Nephron (organoid): ENCODE measurements around the gene ARHGAP26.

Experiments
- H3K27ac Mint-ChIP-seq, 3 experiments: 2 replicates each; pipeline ENCODE4 v1.8.0; 2020; ENCODE audit warnings: mixed read lengths in 3 of 3, mild to moderate bottlenecking in 2 of 3, moderate library complexity in 1 of 3
- H3K27me3 Mint-ChIP-seq: 2 replicates; pipeline ENCODE4 v1.8.0; 2021; ENCODE audit warnings: low read depth, mild to moderate bottlenecking, moderate library complexity, mixed read lengths
- H3K36me3 Mint-ChIP-seq: 2 replicates; pipeline ENCODE4 v1.8.0; 2020; ENCODE audit warnings: low read depth, mixed read lengths
- H3K4me1 Mint-ChIP-seq: 2 replicates; pipeline ENCODE4 v1.8.0; 2020; ENCODE audit warnings: mixed read lengths
- H3K4me3 Mint-ChIP-seq, 3 experiments: 2 replicates each; pipeline ENCODE4 v1.8.0; 2020; ENCODE audit warnings: mild to moderate bottlenecking in 3 of 3, mixed read lengths in 3 of 3, moderate library complexity in 2 of 3
- H3K9me3 Mint-ChIP-seq: 2 replicates; pipeline ENCODE4 v1.8.0; 2020; ENCODE audit warnings: mixed read lengths
- TF ChIP-seq, protein P1 (sequence below), 3 experiments: fragments of 200-600 bp; sonication (generic); IDR thresholded peaks; one replicate each; pipeline ENCODE4 v1.5.0; 2021; ENCODE audit warnings: antibody characterized with exemption in 3 of 3; ENCODE audit not compliant: unreplicated experiment in 3 of 3

Gene ARHGAP26

GRCh38 chr5:142823126-142823525 is 52.9 kb downstream of the ARHGAP26 start:
- Mint-ChIP-seq H3K36me3 (no peaks in the 10 kb centered on the region), H3K4me1 (peaks cover 41% of the 10 kb centered on the region), H3K27me3 (no peaks in the 10 kb centered on the region), H3K4me3 (no peak overlapping the region), H3K9me3 (no peaks in the 10 kb centered on the region), H3K27ac (peak overlapping the region in 2 of 3 experiments; percentile 9 to 21)
- TF ChIP-seq, protein P1, sequence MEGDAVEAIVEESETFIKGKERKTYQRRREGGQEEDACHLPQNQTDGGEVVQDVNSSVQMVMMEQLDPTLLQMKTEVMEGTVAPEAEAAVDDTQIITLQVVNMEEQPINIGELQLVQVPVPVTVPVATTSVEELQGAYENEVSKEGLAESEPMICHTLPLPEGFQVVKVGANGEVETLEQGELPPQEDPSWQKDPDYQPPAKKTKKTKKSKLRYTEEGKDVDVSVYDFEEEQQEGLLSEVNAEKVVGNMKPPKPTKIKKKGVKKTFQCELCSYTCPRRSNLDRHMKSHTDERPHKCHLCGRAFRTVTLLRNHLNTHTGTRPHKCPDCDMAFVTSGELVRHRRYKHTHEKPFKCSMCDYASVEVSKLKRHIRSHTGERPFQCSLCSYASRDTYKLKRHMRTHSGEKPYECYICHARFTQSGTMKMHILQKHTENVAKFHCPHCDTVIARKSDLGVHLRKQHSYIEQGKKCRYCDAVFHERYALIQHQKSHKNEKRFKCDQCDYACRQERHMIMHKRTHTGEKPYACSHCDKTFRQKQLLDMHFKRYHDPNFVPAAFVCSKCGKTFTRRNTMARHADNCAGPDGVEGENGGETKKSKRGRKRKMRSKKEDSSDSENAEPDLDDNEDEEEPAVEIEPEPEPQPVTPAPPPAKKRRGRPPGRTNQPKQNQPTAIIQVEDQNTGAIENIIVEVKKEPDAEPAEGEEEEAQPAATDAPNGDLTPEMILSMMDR (IDR thresholded peaks at IDR 0.05; ENCODE audit: unreplicated experiment in 3 of 3): no peak

DNA sequence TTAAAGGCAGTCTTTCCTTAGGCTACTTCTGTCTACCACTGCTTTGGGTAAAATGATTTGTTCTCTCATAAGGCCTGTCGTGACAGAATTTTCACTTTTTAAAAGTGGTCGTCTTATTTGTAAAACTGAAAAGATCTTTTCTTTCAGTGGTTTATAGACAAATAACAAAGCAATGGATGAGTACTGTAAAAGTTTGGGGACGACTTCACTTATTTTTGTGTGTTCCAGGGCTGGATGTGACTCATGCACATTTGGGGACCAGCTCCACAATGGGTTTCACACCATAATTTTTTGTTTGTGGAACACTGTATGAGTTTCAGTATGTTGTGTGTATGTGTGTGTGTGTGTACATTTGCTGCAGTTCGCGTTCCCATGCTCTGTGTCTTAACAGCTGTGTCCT is 53.6 kb downstream of the ARHGAP26 start:
- H3K9me3 Mint-ChIP-seq: no peaks in the 10 kb centered on the region
- no peaks in the 10 kb centered on the region for H3K27me3 Mint-ChIP-seq
- TF ChIP-seq, protein P1 (IDR thresholded peaks at IDR 0.05; ENCODE audit: unreplicated experiment in 3 of 3): no peak
- H3K36me3 Mint-ChIP-seq: no peaks in the 10 kb centered on the region
- peak overlapping the region in 2 of 3 experiments; percentile 21 to 56 for H3K27ac Mint-ChIP-seq
- H3K4me1 Mint-ChIP-seq: peaks cover 41% of the 10 kb centered on the region
- no peak overlapping the region for H3K4me3 Mint-ChIP-seq

DNA sequence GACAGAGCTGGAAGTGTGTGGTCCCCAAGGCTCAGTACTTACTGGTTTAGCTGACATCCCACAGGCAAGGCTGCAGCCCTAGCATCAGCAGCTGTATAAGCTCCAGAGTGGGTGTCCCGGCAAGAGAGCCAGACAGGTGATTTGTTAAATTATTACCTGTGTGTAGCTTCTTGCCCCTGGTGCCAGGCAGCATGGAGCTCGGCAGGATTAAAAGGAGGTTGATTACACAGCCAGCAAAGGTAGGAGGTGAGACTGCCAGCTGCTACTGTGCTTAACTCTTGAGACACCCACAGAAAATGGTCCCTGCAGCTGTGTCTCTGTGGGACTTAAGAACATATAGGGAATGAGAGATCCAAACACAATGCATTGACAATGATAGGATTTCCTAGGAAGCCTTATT is 54.2 kb downstream of the ARHGAP26 start:
- Mint-ChIP-seq H3K27ac (peak overlapping the region in 2 of 3 experiments; percentile 21 to 56), H3K36me3 (no peaks in the 10 kb centered on the region)

DNA sequence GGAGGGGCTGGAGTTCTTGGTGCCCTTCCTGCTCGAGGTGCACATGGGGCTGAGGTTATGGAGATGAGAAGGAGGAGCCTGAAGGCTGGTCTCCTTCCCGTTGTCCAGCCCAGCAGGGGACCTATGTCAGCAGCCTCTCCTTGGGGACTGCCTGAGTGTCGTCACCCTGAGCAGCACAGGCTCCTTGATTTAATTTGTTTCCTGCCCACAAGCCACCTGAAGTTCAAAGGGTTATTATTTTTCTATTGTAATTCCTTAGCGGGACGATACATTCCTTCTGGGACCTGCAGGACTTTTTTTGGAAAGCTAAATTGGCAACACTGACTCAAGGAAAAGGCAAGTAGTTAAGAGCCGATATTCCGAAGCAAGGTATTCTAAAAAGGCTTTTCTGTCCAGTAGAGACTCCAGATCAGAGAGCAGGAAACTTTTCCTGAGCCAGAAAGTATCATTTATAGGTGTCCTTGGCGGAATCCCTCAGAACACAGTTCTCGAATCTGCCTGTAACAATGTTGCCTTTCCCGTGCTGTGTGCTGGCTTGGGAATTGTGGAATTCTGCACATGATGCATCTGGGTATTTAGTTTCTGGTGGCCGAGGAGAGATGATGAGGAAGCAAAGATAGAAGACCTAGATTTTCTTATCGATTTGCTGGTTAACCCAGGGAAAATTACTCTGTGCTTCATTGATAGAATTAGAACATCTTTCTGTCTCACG is 55.4 kb downstream of the ARHGAP26 start:
- Mint-ChIP-seq H3K4me3 (no peak overlapping the region), H3K9me3 (no peaks in the 10 kb centered on the region), H3K27me3 (no peaks in the 10 kb centered on the region), H3K4me1 (peaks cover 49% of the 10 kb centered on the region), H3K27ac (peak overlapping the region in 2 of 3 experiments; percentile 8 to 42), H3K36me3 (no peaks in the 10 kb centered on the region)
- TF ChIP-seq, protein P1 (IDR thresholded peaks at IDR 0.05; ENCODE audit: unreplicated experiment in 3 of 3): no peak

More for the DNA sequence above, 54.2 kb downstream of the ARHGAP26 start:
- no peaks in the 10 kb centered on the region for H3K27me3 Mint-ChIP-seq
- H3K9me3 Mint-ChIP-seq: no peaks in the 10 kb centered on the region
- TF ChIP-seq, protein P1 (IDR thresholded peaks at IDR 0.05; ENCODE audit: unreplicated experiment in 3 of 3): no peak
- H3K4me1 Mint-ChIP-seq: peaks cover 44% of the 10 kb centered on the region
- H3K4me3 Mint-ChIP-seq: no peak overlapping the region

- H3K36me3 Mint-ChIP-seq: no peaks in the 10 kb centered on the region
- H3K27me3 Mint-ChIP-seq: no peaks in the 10 kb centered on the region
- H3K27ac Mint-ChIP-seq: peak overlapping the region in 2 of 3 experiments; percentile 8 to 42
- no peak overlapping the region for H3K4me3 Mint-ChIP-seq
- H3K9me3 Mint-ChIP-seq: no peaks in the 10 kb centered on the region
- peaks cover 54% of the 10 kb centered on the region for H3K4me1 Mint-ChIP-seq
- TF ChIP-seq, protein P1 (IDR thresholded peaks at IDR 0.05; ENCODE audit: unreplicated experiment in 3 of 3): no peak
These were observed 55.9 kb downstream of the ARHGAP26 start for GRCh38 chr5:142826093-142826492.
